ENCODE data around the gene FHIT.
A peak's percentile ranks its signal among the peaks of the same experiment; 100 is the strongest.

Gene FHIT

GRCh38 chr3:60633644-60634043, 617.6 kb downstream of the FHIT start:
- no peak for DNase-seq (ENCODE audit: low read depth in 2 of 2)

DNA sequence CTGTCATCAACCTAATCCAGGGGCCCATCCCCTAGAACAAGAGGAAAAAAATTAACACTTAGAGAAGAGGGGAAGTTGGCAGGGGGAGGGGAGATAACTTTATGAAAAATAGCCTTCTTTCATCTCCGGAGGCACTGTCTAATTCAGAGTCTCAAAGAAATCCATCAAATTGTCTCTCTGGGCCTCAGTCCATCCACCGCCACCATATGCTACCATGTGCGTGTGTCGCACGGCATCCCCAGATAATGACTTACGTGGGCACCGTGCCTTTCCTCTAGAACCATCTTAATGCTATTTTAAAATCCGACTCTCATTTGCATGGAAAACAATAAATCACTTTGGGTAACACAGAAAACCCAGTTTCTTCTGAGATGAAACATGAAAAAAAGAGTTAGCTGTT, 619.7 kb downstream of the FHIT start:
- no peak for DNase-seq (ENCODE audit: low read depth in 2 of 2)

- no peak for DNase-seq (ENCODE audit: low read depth in 2 of 2)
Measured at GRCh38 chr3:60630953-60631352, 620.3 kb downstream of the FHIT start.

GRCh38 chr3:60629816-60630215, 621.4 kb downstream of the FHIT start:
- no peak for DNase-seq (ENCODE audit: low read depth in 2 of 2)

DNA sequence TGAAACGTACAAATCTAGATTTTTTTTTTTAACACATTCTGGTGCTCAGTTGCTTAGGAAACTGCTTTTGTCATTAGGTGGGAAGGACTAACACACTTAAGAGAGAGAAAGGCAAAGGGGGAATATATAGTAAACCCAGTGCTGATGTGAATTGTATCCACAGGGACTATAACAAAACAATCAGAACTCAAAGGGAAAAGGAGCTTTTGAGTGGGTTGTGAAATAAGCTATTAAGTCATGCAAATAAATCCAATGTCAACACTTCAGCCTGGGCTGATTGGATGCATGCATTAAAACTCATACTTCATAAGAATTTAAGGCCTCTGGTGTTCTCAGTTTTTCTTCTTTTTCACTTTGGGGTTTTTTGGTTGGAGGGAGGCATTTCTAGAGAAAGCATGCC, 628.9 kb downstream of the FHIT start:
- DNase-seq (ENCODE audit: low read depth in 2 of 2) = no peak

- no peak for DNase-seq (ENCODE audit: low read depth in 2 of 2)
Measured at GRCh38 chr3:60617188-60617587, 634.1 kb downstream of the FHIT start.

DNA sequence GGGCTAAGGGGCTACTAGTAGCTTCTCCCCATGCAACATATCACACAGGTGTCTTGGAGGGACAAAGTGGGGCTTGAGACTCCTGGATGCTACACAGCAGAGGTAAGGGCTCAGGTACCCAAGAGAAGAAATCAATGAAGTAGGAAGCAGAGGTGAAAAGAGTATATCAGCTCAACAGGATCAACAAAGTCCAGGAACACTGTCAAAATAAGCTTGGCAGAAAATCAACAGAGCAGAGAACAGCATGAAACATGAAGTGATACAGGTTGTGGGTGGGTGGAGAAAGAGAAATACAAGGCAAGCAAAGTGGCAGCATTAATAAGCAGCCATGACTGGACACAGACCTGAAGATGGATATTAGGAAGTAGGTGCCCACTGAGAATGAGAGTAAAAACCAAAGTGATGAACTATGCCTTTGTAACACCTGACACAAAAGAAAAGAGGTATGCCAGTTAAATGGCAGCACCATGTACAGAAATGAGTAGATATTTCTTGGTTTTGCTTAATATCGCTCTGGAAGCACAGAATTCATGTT, 637.4 kb downstream of the FHIT start:
- no peak for DNase-seq (ENCODE audit: low read depth in 2 of 2)

DNA sequence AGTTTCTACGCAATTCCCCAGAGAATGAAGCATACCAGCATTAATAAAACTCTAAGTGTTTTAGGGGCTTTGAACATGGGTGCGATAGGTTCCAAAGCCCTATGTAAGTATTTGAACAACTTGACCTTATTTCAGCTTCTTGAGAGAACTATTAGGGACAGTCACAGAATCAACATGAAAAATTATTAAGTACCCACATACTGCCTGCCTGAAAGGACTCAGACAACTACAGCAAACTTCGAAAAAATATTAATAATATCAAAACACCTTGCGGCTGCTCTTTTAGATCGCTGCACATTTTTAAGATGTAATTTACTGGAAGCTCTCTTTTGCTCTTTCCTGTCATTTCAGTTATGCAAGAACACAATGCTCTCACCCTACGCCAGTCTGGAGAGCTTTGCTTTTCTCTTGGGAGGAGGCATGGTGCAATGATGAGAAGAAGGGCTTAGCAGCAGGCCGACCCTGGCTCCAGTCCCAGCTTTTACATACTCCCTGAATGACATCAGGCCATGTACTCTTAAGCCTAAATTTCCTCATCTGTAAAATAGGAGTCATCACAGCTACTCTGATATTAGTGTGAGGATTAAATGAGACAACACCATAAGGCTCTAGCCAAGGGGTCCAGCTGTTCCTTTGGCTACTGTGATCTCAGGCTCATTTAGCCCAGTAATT, 640.7 kb downstream of the FHIT start:
- peak; percentile 64 to 76 for DNase-seq (ENCODE audit: low read depth in 2 of 2)

GRCh38 chr3:60609446-60609845, 641.8 kb downstream of the FHIT start:
- no peak for DNase-seq (ENCODE audit: low read depth in 2 of 2)

DNA sequence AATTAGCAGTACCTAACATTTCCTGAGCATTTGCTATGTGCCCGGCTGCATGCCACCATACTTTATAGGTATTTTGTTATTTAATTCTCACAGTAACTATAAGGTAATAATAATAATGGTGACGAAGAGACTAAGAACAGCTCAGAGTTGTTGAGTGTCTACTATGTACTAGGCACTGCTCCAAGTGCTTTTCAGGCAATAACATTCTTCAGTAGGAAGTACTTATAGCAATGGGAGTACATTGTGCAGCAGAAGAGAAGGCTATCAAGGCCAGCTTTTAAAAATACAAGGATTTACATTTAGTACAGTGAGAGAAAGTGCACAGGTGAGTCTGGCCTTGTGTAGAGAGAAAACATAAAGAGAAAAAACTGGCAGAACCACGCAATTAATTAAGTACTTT, 647.4 kb downstream of the FHIT start:
- DNase-seq (ENCODE audit: low read depth in 2 of 2) = no peak

DNA sequence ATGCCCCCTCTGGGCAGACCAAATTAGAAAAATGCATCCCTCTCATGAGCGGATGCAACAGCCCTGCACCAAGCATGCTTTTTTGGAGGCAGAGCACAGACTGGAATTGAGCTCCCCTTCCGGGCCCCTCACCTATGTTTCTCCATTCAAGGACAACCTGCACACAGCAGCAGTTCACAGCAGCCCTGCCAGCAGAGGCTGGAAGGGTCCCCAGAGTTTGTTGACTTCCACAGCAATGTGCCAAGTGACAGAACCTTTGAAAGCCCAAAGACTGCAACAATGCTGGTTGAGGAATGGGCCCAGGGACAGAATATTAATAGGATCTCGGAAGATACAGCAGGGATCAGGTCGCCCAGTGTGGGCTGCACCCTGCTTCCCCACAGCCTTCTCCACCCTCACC, 650.4 kb downstream of the FHIT start:
- DNase-seq (ENCODE audit: low read depth in 2 of 2) = no peak

DNA sequence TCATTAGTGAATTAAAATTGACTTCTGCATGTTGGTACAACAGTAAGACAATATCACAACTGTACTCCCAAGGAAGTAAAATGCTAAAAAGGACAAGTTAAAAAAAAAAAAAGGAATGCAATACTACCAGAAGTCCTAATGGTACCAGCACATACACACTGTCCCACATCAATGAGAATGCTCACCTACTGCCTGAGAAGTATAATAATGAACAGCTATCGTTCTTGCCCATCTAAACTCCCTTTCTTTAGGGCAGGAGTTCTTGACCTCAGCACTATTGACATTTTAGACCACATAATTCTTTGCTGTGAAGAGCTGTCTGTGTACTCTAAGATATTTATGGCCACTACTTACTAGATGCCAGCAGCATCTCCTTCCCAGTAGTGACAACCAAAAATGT, 651.7 kb downstream of the FHIT start:
- DNase-seq (ENCODE audit: low read depth in 2 of 2) = no peak

GRCh38 chr3:60598671-60599070, 652.6 kb downstream of the FHIT start:
- peak; percentile 53 to 61 for DNase-seq (ENCODE audit: low read depth in 2 of 2)

GRCh38 chr3:60594025-60594424, 657.2 kb downstream of the FHIT start:
- peak; percentile 51 to 52 for DNase-seq (ENCODE audit: low read depth in 2 of 2)

- no peak for DNase-seq (ENCODE audit: low read depth in 2 of 2)
Measured at GRCh38 chr3:60591267-60591666, 660.0 kb downstream of the FHIT start.

DNA sequence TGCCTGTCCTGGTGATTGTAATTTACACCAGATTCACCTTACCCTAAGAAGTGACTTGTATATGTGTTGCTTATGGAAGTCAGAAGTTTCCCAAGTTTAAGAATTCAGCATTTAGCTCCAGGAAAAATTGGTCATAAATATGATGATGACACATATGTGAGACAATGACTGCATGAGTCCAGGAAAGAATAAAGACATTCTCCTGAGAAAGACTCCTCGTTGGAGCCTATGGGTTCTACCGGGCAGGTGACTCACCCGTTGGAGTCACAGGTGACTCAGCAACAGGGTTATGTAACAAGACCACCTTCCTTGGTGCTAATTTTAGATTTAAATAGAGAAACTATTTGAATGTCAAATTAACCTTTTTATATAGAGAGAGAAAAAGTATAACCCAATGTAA, 662.4 kb downstream of the FHIT start:
- no peak for DNase-seq (ENCODE audit: low read depth in 2 of 2)

DNA sequence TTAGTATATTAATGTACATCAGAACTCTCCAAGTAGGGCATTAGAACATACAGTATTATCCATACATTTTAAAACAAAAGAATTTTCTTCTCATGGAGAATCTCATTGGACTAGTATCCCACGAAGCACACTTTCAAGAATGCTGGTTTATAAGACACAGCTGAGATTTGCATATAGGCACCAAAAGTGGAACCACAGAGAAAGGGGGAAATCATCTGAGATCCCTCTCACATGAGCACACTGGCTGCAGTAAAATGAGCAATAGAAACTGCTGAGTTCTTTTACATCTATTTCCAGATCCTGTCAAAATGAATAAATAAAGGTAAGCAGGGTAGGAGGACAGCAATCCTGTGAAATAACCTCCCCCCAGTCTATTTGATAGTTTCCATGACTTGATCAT, 665.3 kb downstream of the FHIT start:
- no peak for DNase-seq (ENCODE audit: low read depth in 2 of 2)

DNA sequence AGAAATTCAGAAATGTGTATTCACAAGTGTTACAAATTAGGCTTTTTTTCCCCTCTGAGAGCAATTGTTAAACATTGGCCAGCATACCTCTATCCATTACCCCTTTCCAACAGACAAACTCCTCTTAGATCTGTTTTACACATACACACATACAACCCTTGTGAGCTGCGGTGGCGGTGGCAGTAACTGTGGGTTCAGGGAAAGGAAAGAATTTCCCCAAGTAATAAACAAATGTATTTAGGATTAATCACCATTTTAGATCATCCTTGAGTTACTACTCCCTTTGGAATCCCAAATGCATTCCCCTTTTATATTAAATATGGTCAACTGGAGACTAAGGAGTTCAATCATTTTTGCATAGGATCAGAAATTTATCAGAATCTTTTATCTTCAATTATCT, 667.0 kb downstream of the FHIT start:
- DNase-seq (ENCODE audit: low read depth in 2 of 2) = peak; percentile 63 to 66

DNA sequence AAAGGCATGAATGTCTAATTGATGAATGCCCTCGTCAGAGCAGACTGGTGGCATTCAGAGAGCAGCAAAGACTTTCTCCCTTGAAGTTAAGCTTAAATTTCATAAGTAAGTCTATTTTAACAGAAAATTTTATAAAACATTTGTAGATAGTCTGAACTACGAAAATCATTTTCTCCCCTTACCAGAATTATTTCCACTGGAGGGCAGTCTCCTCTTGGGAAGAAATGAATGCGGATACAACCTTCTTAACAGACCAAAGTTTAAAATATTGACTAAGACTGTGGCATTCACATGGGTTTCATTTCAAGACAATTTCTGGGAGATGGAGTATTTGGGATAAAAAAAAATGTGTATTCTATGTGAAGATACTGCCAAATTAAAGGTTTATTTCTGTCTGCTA, 669.0 kb downstream of the FHIT start:
- no peak for DNase-seq (ENCODE audit: low read depth in 2 of 2)

- no peak for DNase-seq (ENCODE audit: low read depth in 2 of 2)
Measured at GRCh38 chr3:60580809-60581208, 670.4 kb downstream of the FHIT start.

GRCh38 chr3:60579734-60580133, 671.5 kb downstream of the FHIT start:
- peak; percentile 82 to 83 for DNase-seq (ENCODE audit: low read depth in 2 of 2)

DNA sequence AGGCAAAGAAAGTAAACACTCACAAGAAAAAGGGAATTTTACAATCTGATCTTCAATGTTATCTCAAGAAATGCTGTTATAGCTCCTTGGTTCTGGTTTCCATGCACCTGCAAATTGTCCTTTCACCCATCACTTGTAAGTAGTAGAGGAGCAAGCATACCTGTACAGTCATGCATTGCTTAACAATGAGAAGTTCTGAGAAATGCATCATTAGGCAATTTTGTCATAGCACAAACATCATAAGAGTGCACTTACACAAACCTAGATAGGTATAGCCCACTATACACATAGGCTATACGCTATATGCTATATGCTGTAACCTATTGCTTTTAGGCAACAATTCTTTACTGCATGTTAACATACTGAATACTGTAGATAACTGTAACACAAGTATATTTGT, 672.3 kb downstream of the FHIT start:
- no peak for DNase-seq (ENCODE audit: low read depth in 2 of 2)

DNA sequence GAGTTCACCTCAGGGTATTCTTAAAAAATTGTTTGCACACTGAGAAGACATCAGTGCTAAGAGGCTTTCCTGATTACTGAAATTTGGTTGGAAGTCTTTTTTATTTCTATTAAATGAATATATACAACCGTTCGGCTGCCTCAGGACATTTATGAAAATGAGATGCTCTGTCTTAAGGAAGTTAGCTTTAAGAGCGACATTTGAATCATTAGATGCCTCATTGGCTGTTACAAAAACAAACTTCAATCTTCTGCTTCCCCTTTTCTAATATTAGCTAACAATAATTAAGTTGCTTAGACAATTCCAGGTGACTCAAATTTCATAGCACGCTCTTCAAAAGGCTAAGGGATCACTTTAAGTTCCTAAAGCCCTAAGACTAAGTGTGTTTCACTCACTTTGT, 673.7 kb downstream of the FHIT start:
- DNase-seq (ENCODE audit: low read depth in 2 of 2) = no peak

DNA sequence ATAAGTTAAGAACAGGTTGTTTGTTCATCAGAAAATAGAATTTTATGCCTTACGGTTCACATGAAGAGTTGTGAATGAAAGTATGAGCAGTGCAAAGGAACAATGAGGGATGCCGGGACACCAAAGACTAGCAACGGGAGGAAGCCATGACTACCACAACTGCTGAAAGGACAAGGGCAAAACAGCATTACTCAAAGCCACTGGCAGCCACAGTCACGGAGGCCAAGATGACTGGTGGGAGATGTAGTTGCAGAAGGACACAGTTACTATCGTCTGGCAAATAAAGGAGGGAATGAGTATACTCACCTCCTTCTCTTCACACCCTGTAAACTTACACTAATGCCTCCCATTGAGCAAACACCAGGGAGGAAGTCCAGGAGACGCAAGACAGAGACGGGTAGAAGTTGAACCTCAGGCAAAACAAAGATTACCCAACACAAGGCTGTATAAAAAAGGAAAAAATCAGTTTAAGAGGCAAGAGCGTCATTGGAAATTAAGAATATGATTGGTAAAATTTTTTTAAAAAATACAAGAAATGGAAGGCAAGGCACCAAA, 675.5 kb downstream of the FHIT start:
- DNase-seq (ENCODE audit: low read depth in 2 of 2) = no peak

All from fibroblast of skin of left biceps (primary cell).